ENCODE measurements around the gene FBF1. TPM values are rescaled to one million over a fixed set of nuclear protein-coding genes. Genes with fewer than 3 reads are reported as not detected.

The FBF1 gene
- total RNA-seq, 1 experiment from 2014 or later = 22.8 TPM

DNA sequence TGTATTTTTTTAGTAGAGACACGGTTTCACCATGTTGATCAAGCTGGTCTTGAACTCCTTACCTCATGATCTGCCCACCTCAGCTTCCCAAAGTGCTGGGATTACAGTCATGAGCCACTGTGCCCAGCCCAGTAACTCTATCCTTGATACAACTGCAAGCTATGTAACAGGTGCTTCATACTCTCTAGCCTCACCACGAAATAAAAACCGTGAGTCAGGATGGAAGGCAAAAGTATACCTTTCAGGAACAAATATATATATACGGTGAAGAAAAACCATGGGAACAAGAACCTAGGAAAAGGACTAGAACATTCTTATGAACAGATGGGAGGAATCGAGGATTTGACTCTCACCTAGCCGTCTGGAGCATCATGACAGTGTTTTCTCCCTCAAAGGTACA, 9.6 kb upstream of the FBF1 start:
- POLR2A ChIA-PET = no interaction called here
- BruUV-seq (replicated peaks) = no TSS peak
- RAD21 ChIA-PET (ENCODE audit: low non-redundant PET in 1 of 2, low total read pairs in 2 of 2, uncharacterized antibody in 2 of 2, unreplicated experiment in 2 of 2) = no interaction called here
- no peaks in the 10 kb centered on the region for H3K9me3 ChIP-seq (ENCODE audit: control insufficient read depth in 1 of 2, insufficient read depth in 1 of 2, low read depth in 1 of 2, low read length in 2 of 2)
- intact Hi-C loops (cut with micrococcal nuclease) = no loop called here
- no peaks in the 10 kb centered on the region for H3K79me2 ChIP-seq (ENCODE audit: insufficient read depth, low read length)
- no peak overlapping the region for H3K4me3 ChIP-seq (replicated peaks in 1 of 2; ENCODE audit: low read depth in 1 of 2, low read length in 2 of 2)
- no peak for DNase-seq (ENCODE audit: low read depth, low spot score)
- H3K9ac ChIP-seq (ENCODE audit: low read length) = no peak overlapping the region
- H3K9me2 ChIP-seq (ENCODE audit: insufficient read depth) = no peaks in the 10 kb centered on the region
- peaks cover 37 to 43% of the 10 kb centered on the region in 2 experiments; a peak in 3 of 4 replicates for H3K36me3 ChIP-seq (ENCODE audit: control insufficient read depth in 1 of 2, insufficient read depth in 2 of 2, low read length in 2 of 2)
- no peak for ATAC-seq
- H2AFZ ChIP-seq (ENCODE audit: low read depth, low read length, poor library complexity, severe bottlenecking) = no peak overlapping the region
- H3K27me3 ChIP-seq (ENCODE audit: insufficient read depth, low read length) = no peaks in the 10 kb centered on the region
- TF ChIP-seq CBX3 (IDR thresholded peaks at IDR 0.05; ENCODE audit: low read depth) = no peak
- TF ChIP-seq, protein P1, sequence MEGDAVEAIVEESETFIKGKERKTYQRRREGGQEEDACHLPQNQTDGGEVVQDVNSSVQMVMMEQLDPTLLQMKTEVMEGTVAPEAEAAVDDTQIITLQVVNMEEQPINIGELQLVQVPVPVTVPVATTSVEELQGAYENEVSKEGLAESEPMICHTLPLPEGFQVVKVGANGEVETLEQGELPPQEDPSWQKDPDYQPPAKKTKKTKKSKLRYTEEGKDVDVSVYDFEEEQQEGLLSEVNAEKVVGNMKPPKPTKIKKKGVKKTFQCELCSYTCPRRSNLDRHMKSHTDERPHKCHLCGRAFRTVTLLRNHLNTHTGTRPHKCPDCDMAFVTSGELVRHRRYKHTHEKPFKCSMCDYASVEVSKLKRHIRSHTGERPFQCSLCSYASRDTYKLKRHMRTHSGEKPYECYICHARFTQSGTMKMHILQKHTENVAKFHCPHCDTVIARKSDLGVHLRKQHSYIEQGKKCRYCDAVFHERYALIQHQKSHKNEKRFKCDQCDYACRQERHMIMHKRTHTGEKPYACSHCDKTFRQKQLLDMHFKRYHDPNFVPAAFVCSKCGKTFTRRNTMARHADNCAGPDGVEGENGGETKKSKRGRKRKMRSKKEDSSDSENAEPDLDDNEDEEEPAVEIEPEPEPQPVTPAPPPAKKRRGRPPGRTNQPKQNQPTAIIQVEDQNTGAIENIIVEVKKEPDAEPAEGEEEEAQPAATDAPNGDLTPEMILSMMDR (IDR thresholded peaks at IDR 0.05 in 2 of 3, conservative IDR thresholded peaks at IDR 0.05 in 1 of 3; ENCODE audit: borderline replicate concordance in 1 of 3, insufficient read depth in 1 of 3, low read depth in 2 of 3, low read length in 2 of 3) = no peak
- TF ChIP-seq ZNF274 (IDR thresholded peaks at IDR 0.05; ENCODE audit: low read depth, low read length) = no peak
- TF ChIP-seq EZH2phosphoT487 (IDR thresholded peaks at IDR 0.05; ENCODE audit: borderline replicate concordance) = no peak
- H3K4me1 ChIP-seq (ENCODE audit: control insufficient read depth in 1 of 2, insufficient read depth in 2 of 2, low read length in 2 of 2) = no peaks in the 10 kb centered on the region
- H3K4me2 ChIP-seq (ENCODE audit: low read length) = no peak overlapping the region
- H4K20me1 ChIP-seq (ENCODE audit: insufficient read depth) = no peaks in the 10 kb centered on the region
- CTCF ChIA-PET = no interaction called here
- H3K27ac ChIP-seq (ENCODE audit: low read depth, low read length) = no peak overlapping the region

DNA sequence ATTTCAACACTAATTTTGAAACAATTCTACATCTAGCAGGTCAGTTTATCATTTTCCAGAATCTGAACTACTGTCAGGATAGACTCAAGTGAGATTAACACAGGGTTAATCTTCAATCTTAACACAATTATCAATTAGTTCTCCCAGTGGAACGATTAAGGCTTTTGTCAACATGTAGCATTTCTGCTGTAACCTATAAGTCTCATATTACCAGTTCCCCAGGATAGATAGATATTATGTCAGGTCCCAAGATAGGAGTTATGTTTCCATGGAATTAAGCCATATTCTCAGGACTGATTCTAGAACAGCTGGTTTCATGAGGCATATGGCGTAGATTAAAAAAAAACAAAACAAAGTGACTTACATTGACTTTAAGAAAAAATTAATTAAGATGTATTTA, 4.4 kb upstream of the FBF1 start:
- no peaks in the 10 kb centered on the region for H3K9me2 ChIP-seq (ENCODE audit: insufficient read depth)
- no peaks in the 10 kb centered on the region for H3K79me2 ChIP-seq (ENCODE audit: insufficient read depth, low read length)
- no peaks in the 10 kb centered on the region for H4K20me1 ChIP-seq (ENCODE audit: insufficient read depth)
- H3K4me1 ChIP-seq (ENCODE audit: control insufficient read depth in 1 of 2, insufficient read depth in 2 of 2, low read length in 2 of 2) = peaks cover 9 to 14% of the 10 kb centered on the region in 2 experiments
- ATAC-seq (no peak), DNase-seq (ENCODE audit: low read depth, low spot score) (no peak)
- H3K4me3 ChIP-seq (replicated peaks in 1 of 2; ENCODE audit: low read depth in 1 of 2, low read length in 2 of 2) = no peak overlapping the region
- H3K27me3 ChIP-seq (ENCODE audit: insufficient read depth, low read length) = no peaks in the 10 kb centered on the region
- H3K9me3 ChIP-seq (ENCODE audit: control insufficient read depth in 1 of 2, insufficient read depth in 1 of 2, low read depth in 1 of 2, low read length in 2 of 2) = no peaks in the 10 kb centered on the region
- ChIA-PET RAD21 (ENCODE audit: low non-redundant PET in 1 of 2, low total read pairs in 2 of 2, uncharacterized antibody in 2 of 2, unreplicated experiment in 2 of 2) (no interaction called here), POLR2A (no interaction called here), CTCF (no interaction called here)
- peaks cover 12 to 14% of the 10 kb centered on the region in 2 experiments; a peak in 3 of 4 replicates for H3K36me3 ChIP-seq (ENCODE audit: control insufficient read depth in 1 of 2, insufficient read depth in 2 of 2, low read length in 2 of 2)
- intact Hi-C loops (cut with micrococcal nuclease) = no loop called here
- no peak overlapping the region for H3K27ac ChIP-seq (ENCODE audit: low read depth, low read length)
- no peak overlapping the region for H3K4me2 ChIP-seq (ENCODE audit: low read length)
- BruUV-seq (replicated peaks) = no TSS peak
- H3K9ac ChIP-seq (ENCODE audit: low read length) = no peak overlapping the region
- TF ChIP-seq SIN3A (IDR thresholded peaks at IDR 0.05; ENCODE audit: low read depth) (no peak), POLR2AphosphoS5 (IDR thresholded peaks at IDR 0.05; ENCODE audit: low read depth, low read length) (no peak), ZFX (IDR thresholded peaks at IDR 0.05) (no peak), ZNF274 (IDR thresholded peaks at IDR 0.05; ENCODE audit: low read depth, low read length) (no peak), SP1 (IDR thresholded peaks at IDR 0.05; ENCODE audit: low read depth) (no peak), EGR1 (IDR thresholded peaks at IDR 0.05; ENCODE audit: low read depth) (no peak)
- TF ChIP-seq, protein P2, sequence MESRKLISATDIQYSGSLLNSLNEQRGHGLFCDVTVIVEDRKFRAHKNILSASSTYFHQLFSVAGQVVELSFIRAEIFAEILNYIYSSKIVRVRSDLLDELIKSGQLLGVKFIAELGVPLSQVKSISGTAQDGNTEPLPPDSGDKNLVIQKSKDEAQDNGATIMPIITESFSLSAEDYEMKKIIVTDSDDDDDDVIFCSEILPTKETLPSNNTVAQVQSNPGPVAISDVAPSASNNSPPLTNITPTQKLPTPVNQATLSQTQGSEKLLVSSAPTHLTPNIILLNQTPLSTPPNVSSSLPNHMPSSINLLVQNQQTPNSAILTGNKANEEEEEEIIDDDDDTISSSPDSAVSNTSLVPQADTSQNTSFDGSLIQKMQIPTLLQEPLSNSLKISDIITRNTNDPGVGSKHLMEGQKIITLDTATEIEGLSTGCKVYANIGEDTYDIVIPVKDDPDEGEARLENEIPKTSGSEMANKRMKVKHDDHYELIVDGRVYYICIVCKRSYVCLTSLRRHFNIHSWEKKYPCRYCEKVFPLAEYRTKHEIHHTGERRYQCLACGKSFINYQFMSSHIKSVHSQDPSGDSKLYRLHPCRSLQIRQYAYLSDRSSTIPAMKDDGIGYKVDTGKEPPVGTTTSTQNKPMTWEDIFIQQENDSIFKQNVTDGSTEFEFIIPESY (IDR thresholded peaks at IDR 0.05; ENCODE audit: extremely low read depth, insufficient replicate concordance, low read length) = no peak
- TF ChIP-seq, protein P1 (IDR thresholded peaks at IDR 0.05 in 2 of 3, conservative IDR thresholded peaks at IDR 0.05 in 1 of 3; ENCODE audit: borderline replicate concordance in 1 of 3, insufficient read depth in 1 of 3, low read depth in 2 of 3, low read length in 2 of 3) = no peak
- no peak overlapping the region for H2AFZ ChIP-seq (ENCODE audit: low read depth, low read length, poor library complexity, severe bottlenecking)

All from HCT116 (cell line).